K562 (cell line): ENCODE data around the gene SCAMP2. TPM values are rescaled to one million over a fixed set of nuclear protein-coding genes. Genes with fewer than 3 reads are reported as not detected.

Source experiments
- ATAC-seq: fragments of 200-7000 bp; cut with Tn5 transposase; 3 replicates; pipeline ENCODE4 v1.9.1; 2020; ENCODE audit warnings: moderate library complexity
- BruUV-seq: library from RNA; stranded (reverse); fragments of 400-500 nt; replicated peaks from 2 replicates; lab custom pipeline; 2021; lab: Mats Ljungman, UMichigan
- CTCF ChIA-PET: fragments of 300-600 bp; formaldehyde crosslinking; extraction: SDS; loops from one replicate; lab custom pipeline; 2021; ENCODE audit warnings: low intra/inter-chr PET ratio; lab: Yijun Ruan, JAX
- POLR2A ChIA-PET: fragments of 300-600, 350-650 bp; sonication (Branson Sonifier 250); formaldehyde crosslinking; extraction: SDS; loops from one replicate; lab custom pipeline; 2021; ENCODE audit warnings: antibody characterized with exemption, inconsistent platforms; lab: Yijun Ruan, JAX
- DNase-seq, 4 experiments: peaks; one replicate each; pipeline versions ENCODE4 v3.0.0 to v3.0.0-alpha.2; 2011 to 2018; ENCODE audit warnings: low spot score in 3 of 4, mixed read lengths in 3 of 4; ENCODE audit errors: extremely low read depth in 1 of 4
- FAIRE-seq: peaks from 2 replicates; lab custom pipeline; 2011; peaks lifted over from hg19 to GRCh38; lab: Jason Lieb, UNC
- H2AFZ ChIP-seq: 2 replicates; pipeline ENCODE4 v1.6.0; 2011; ENCODE audit warnings: low read depth, low read length, control low read depth, inconsistent platforms
- H3K27ac ChIP-seq: fragments of 200-600 bp; 3 replicates; pipeline ENCODE4 v1.8.0; 2011; ENCODE audit warnings: low read depth, mild to moderate bottlenecking, control low read depth, inconsistent platforms, low read length, moderate library complexity, mixed read lengths; ENCODE audit errors: extremely low read depth
- H3K27me3 ChIP-seq, 2 experiments: fragments of 300-600 bp in 1 of 2; 2 replicates in 1 of 2; 3 replicates in 1 of 2; pipeline versions ENCODE4 v1.6.0 to v1.8.0; 2011; ENCODE audit warnings: inconsistent platforms in 2 of 2, low read length in 2 of 2, mild to moderate bottlenecking in 1 of 2, mixed read lengths in 1 of 2, moderate library complexity in 1 of 2; ENCODE audit not compliant: control insufficient read depth in 2 of 2, insufficient read depth in 2 of 2
- H3K36me3 ChIP-seq: fragments of 300-600 bp; 3 replicates; pipeline ENCODE4 v1.8.0; 2011; ENCODE audit warnings: mild to moderate bottlenecking, low read length, inconsistent platforms; ENCODE audit not compliant: control insufficient read depth, insufficient read depth
- H3K4me1 ChIP-seq, 2 experiments: fragments of 200-600 bp in 1 of 2; replicated peaks in 1 of 2; 2 replicates in 1 of 2; 3 replicates in 1 of 2; pipeline versions ENCODE4 v1.5.1 to v1.8.0; 2011; ENCODE audit warnings: inconsistent platforms in 2 of 2, low read length in 2 of 2, mild to moderate bottlenecking in 1 of 2, mixed read lengths in 1 of 2, moderate library complexity in 1 of 2; ENCODE audit not compliant: control insufficient read depth in 2 of 2, insufficient read depth in 2 of 2
- H3K4me2 ChIP-seq: 2 replicates; pipeline ENCODE4 v1.6.1; 2011; ENCODE audit warnings: low read length, control low read depth, inconsistent platforms, mixed read lengths; ENCODE audit not compliant: insufficient read depth
- H3K4me3 ChIP-seq: fragments of 200-600 bp; sonication (generic), shearing (Covaris generic); 2 replicates; pipeline ENCODE4 v1.5.1; 2016; ENCODE audit warnings: control low read depth, inconsistent platforms
- H3K79me2 ChIP-seq: fragments of 200-600 bp; 3 replicates; pipeline ENCODE4 v1.8.0; 2011; ENCODE audit warnings: low read length, inconsistent platforms; ENCODE audit not compliant: control insufficient read depth, insufficient read depth
- H3K9ac ChIP-seq, 2 experiments: 2 replicates each; pipeline versions ENCODE4 v1.6.0 to v1.6.1; 2011; ENCODE audit warnings: low read depth in 2 of 2, low read length in 2 of 2, control low read depth in 1 of 2, inconsistent platforms in 1 of 2, mild to moderate bottlenecking in 1 of 2, mixed read lengths in 1 of 2; ENCODE audit not compliant: insufficient read depth in 1 of 2
- H3K9me1 ChIP-seq: one replicate; pipeline ENCODE4 v1.6.0; 2011; ENCODE audit warnings: inconsistent platforms, mild to moderate bottlenecking, low read length, moderate library complexity; ENCODE audit not compliant: control insufficient read depth, insufficient read depth
- H3K9me3 ChIP-seq: replicated peaks from 2 replicates; pipeline ENCODE4 v1.5.1; 2011; ENCODE audit warnings: low read depth, low read length, inconsistent platforms; ENCODE audit not compliant: control insufficient read depth, insufficient read depth
- H4K20me1 ChIP-seq: replicated peaks from 2 replicates; pipeline ENCODE4 v1.6.1; 2011; ENCODE audit warnings: low read length, inconsistent platforms, mixed read lengths; ENCODE audit not compliant: control insufficient read depth, insufficient read depth
- ELF1 ChIP-seq: fragments of 200-800 bp; sonication (Bioruptor generic); IDR thresholded peaks from 2 replicates; pipeline ENCODE4 v1.6.1; 2016; ENCODE audit warnings: missing genetic modification characterization, missing compliant biosample characterization
- KLF16 ChIP-seq: IDR thresholded peaks from 2 replicates; pipeline ENCODE4 v1.6.1; 2016; ENCODE audit warnings: antibody characterized with exemption
- MAX ChIP-seq: sonication (generic); formaldehyde crosslinking; IDR thresholded peaks from 2 replicates; pipeline ENCODE4 v1.9.0; 2022; ENCODE audit warnings: mild to moderate bottlenecking, missing genetic modification reagents
- MAZ ChIP-seq, 2 experiments: fragments of 450-650 bp in 1 of 2; sonication (generic) in 1 of 2; formaldehyde crosslinking; IDR thresholded peaks in 1 of 2; conservative IDR thresholded peaks in 1 of 2; 2 replicates each; pipeline versions ENCODE4 v1.4.0 to v1.5.0; 2020; ENCODE audit warnings: mild to moderate bottlenecking in 1 of 2, missing genetic modification reagents in 1 of 2
- POLR2H ChIP-seq: IDR thresholded peaks from 2 replicates; pipeline ENCODE4 v1.6.1; 2016; ENCODE audit warnings: missing genetic modification characterization, low read depth, mild to moderate bottlenecking, control low read depth, missing compliant biosample characterization, moderate library complexity
- RCOR1 ChIP-seq, 2 experiments: IDR thresholded peaks; 2 replicates each; pipeline ENCODE4 v1.6.1; 2012; ENCODE audit warnings: low read depth in 2 of 2, low read length in 2 of 2, borderline replicate concordance in 1 of 2, improper control_type of control experiment in 1 of 2
- REST ChIP-seq, 2 experiments: fragments of 450-650 bp; formaldehyde crosslinking in 1 of 2; IDR thresholded peaks; 2 replicates each; pipeline versions ENCODE4 v1.4.0 to v1.6.1; 2014 to 2020; ENCODE audit warnings: mild to moderate bottlenecking in 2 of 2, borderline replicate concordance in 1 of 2, low read depth in 1 of 2
- TAF1 ChIP-seq: IDR thresholded peaks from 2 replicates; pipeline ENCODE4 v1.6.1; 2011; ENCODE audit warnings: mild to moderate bottlenecking, low read length, moderate library complexity; ENCODE audit not compliant: insufficient read depth, control insufficient read depth, severe bottlenecking; ENCODE audit errors: extremely low read depth
- ZBTB17 ChIP-seq: fragments of 450-650 bp; formaldehyde crosslinking; IDR thresholded peaks from 2 replicates; pipeline ENCODE4 v1.4.0; 2020; ENCODE audit warnings: mild to moderate bottlenecking
- WGBS: fragments of 100-300 bp; shearing (Covaris generic); methylation state at CpG from one replicate; pipeline ENCODE4 v1.1.6; 2016; ENCODE audit warnings: low coverage, mixed read lengths; ENCODE audit not compliant: insufficient coverage; ENCODE audit errors: missing lambda C conversion rate; 5-methylcytosine and 5-hydroxymethylcytosine counted together
- in situ Hi-C: fragments of 300-500 bp; cut with MboI; formaldehyde crosslinking; loops from 4 replicates; pipeline ENCODE4 v1.15.0; 2018; ENCODE audit warnings: inconsistent platforms, mixed read lengths
- intact Hi-C: fragments of 100-400 bp; cut with micrococcal nuclease; formaldehyde crosslinking; loops from 2 replicates; pipeline ENCODE4 v1.14.2; 2022
- polyA plus RNA-seq, 8 experiments: library from polyadenylated mRNA; depleted of rRNA in 4 of 8; stranded (reverse) in 5 of 8; unstranded in 3 of 8; fragments of >200 nt; fragmentation: Nextera tagmentation in 2 of 8; fragmentation: Illumina TruSeq in 1 of 8; extraction: Ambion mirVana in 2 of 8; extraction: Trizol in 1 of 8; gene quantifications; 2 replicates each; pipeline versions ENCODE4 v1.2.1 to v1.2.3, GENCODE V29; 2011 to 2014; ENCODE audit warnings: inconsistent platforms in 1 of 8, missing spikeins in 1 of 8
- total RNA-seq, 7 experiments: library from RNA; depleted of rRNA in 6 of 7; stranded (reverse); fragments of >200 nt in 6 of 7; fragmentation: Illumina TruSeq in 2 of 7; extraction: Trizol in 2 of 7; gene quantifications; 2 replicates each; pipeline versions ENCODE4 v1.2.1 to v1.2.3, GENCODE V29; 2011 to 2021; ENCODE audit warnings: low replicate concordance in 1 of 7
- TF ChIP-seq, protein P1 (sequence below), 2 experiments: fragments of 450-650 bp; IDR thresholded peaks; 2 replicates each; pipeline ENCODE4 v1.6.1; 2016

SCAMP2 gene
- total and polyA plus RNA-seq, 9 of the 15 experiments (the other 6 are each of a cell fraction or from before 2014, with no cell fraction given), result 5.9 to 61.1 (median 20.1) TPM

GRCh38 chr15:74835312-74835823, 37.8 kb downstream of the SCAMP2 start:
- peaks cover 4% of the 10 kb centered on the region; the same call in 1 of the 2 replicates for H4K20me1 ChIP-seq
- H3K4me2 ChIP-seq, result no peak overlapping the region
- DNase-seq (peak; percentile 68 to 87 (median 80)), FAIRE-seq (peak; percentile 90), ATAC-seq (peak; percentile 84)
- CTCF ChIA-PET, result interaction anchor here (0.6 kb wide), 2 partner anchors 64 to 130 kb away, joined by 3 read pairs; no protein-coding TSS in a partner anchor
- no peak overlapping the region for H3K4me3 ChIP-seq
- H3K27me3 ChIP-seq, result peaks cover 0 to 10% of the 10 kb centered on the region in 2 experiments; a peak in 1 of 5 replicates
- in situ Hi-C loops (no loop called here), intact Hi-C loops (loop anchor here (5.0 kb wide), 1 partner anchor 63 kb away; no protein-coding TSS in a partner anchor)
- no peak overlapping the region for H3K27ac ChIP-seq
- no peaks in the 10 kb centered on the region for H3K9me3 ChIP-seq
- no peaks in the 10 kb centered on the region for H3K79me2 ChIP-seq
- BruUV-seq, result no TSS peak
- H3K9me1 ChIP-seq, result no peaks in the 10 kb centered on the region
- peaks cover 40% of the 10 kb centered on the region; the same call in 1 of the 3 replicates for H3K36me3 ChIP-seq
- 36% methylated on average over 5 of the region's 5 CpGs for WGBS
- peaks cover 0 to 30% of the 10 kb centered on the region in 2 experiments; a peak in 2 of 5 replicates for H3K4me1 ChIP-seq
- H2AFZ ChIP-seq, result no peak overlapping the region
- POLR2A ChIA-PET, result interaction anchor here (0.6 to 0.8 kb wide), 2 partner anchors 106 to 116 kb away, joined by 3 read pairs; no protein-coding TSS in a partner anchor
- H3K9ac ChIP-seq, result no peak overlapping the region
- TF ChIP-seq MAZ (CRISPR knock-in tag; conservative IDR thresholded peaks at IDR 0.05 in 1 of 2, IDR thresholded peaks at IDR 0.05 in 1 of 2) (0 out of 4 replicates have a peak, but pooled peaks of 1 of the 2 experiments have one; percentile 45), ZBTB17 (CRISPR knock-in tag) (peak; percentile 85), REST (IDR thresholded peaks at IDR 0.05; ENCODE audit: borderline replicate concordance) (peak; percentile 73), REST (CRISPR knock-in tag; IDR thresholded peaks at IDR 0.05; ENCODE audit: low read depth) (no peak), TAF1 (no peak), KLF16 (0 out of 2 replicates have a peak, but pooled peaks have one; percentile 42), RCOR1 (IDR thresholded peaks at IDR 0.05; ENCODE audit: borderline replicate concordance in 1 of 2, low read depth in 2 of 2, low read length in 2 of 2) (peak in 1 of 2 experiments; percentile 38; a peak in 1 of 4 replicates), MAX (CRISPR knock-in tag) (0 out of 2 replicates have a peak, but pooled peaks have one; percentile 27), POLR2H (tag) (no peak), ELF1 (tag) (no peak)
- TF ChIP-seq, protein P1, sequence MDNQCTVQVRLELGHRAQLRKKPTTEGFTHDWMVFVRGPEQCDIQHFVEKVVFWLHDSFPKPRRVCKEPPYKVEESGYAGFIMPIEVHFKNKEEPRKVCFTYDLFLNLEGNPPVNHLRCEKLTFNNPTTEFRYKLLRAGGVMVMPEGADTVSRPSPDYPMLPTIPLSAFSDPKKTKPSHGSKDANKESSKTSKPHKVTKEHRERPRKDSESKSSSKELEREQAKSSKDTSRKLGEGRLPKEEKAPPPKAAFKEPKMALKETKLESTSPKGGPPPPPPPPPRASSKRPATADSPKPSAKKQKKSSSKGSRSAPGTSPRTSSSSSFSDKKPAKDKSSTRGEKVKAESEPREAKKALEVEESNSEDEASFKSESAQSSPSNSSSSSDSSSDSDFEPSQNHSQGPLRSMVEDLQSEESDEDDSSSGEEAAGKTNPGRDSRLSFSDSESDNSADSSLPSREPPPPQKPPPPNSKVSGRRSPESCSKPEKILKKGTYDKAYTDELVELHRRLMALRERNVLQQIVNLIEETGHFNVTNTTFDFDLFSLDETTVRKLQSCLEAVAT (IDR thresholded peaks at IDR 0.05), result peak in 1 of 2 experiments; percentile 94; a peak in 2 of 4 replicates
